Nephron (organoid): ENCODE results near the gene NRP2.
A peak's percentile ranks its signal among the peaks of the same experiment; 100 is the strongest.

Source experiments
- H3K27ac Mint-ChIP-seq, 3 experiments: 2 replicates each; pipeline ENCODE4 v1.8.0; 2020; ENCODE audit warnings: mixed read lengths in 3 of 3, mild to moderate bottlenecking in 2 of 3, moderate library complexity in 1 of 3
- H3K27me3 Mint-ChIP-seq: 2 replicates; pipeline ENCODE4 v1.8.0; 2021; ENCODE audit warnings: low read depth, mild to moderate bottlenecking, moderate library complexity, mixed read lengths
- H3K36me3 Mint-ChIP-seq: 2 replicates; pipeline ENCODE4 v1.8.0; 2020; ENCODE audit warnings: low read depth, mixed read lengths
- H3K4me1 Mint-ChIP-seq: 2 replicates; pipeline ENCODE4 v1.8.0; 2020; ENCODE audit warnings: mixed read lengths
- H3K4me3 Mint-ChIP-seq, 3 experiments: 2 replicates each; pipeline ENCODE4 v1.8.0; 2020; ENCODE audit warnings: mild to moderate bottlenecking in 3 of 3, mixed read lengths in 3 of 3, moderate library complexity in 2 of 3
- H3K9me3 Mint-ChIP-seq: 2 replicates; pipeline ENCODE4 v1.8.0; 2020; ENCODE audit warnings: mixed read lengths
- CTCF ChIP-seq, 3 experiments: fragments of 200-600 bp; sonication (generic); IDR thresholded peaks; one replicate each; pipeline ENCODE4 v1.5.0; 2021; ENCODE audit warnings: antibody characterized with exemption in 3 of 3; ENCODE audit not compliant: unreplicated experiment in 3 of 3

NRP2 gene

GRCh38 chr2:205827809-205828365 is 145.6 kb downstream of the NRP2 start:
- Mint-ChIP-seq H3K27me3 (no peaks in the 10 kb centered on the region), H3K4me1 (peaks cover 39% of the 10 kb centered on the region), H3K36me3 (no peaks in the 10 kb centered on the region), H3K27ac (peak overlapping the region; percentile 73 to 91 (median 87)), H3K9me3 (peaks cover 2% of the 10 kb centered on the region), H3K4me3 (peak overlapping the region; percentile 2 to 30 (median 4))
- TF ChIP-seq CTCF (IDR thresholded peaks at IDR 0.05; ENCODE audit: unreplicated experiment in 3 of 3), result no peak

GRCh38 chr2:205833864-205834263 is 151.6 kb downstream of the NRP2 start:
- Mint-ChIP-seq H3K27me3 (no peaks in the 10 kb centered on the region), H3K36me3 (no peaks in the 10 kb centered on the region), H3K4me1 (peaks cover 60% of the 10 kb centered on the region), H3K4me3 (no peak overlapping the region), H3K9me3 (peaks cover 10% of the 10 kb centered on the region), H3K27ac (peak overlapping the region; percentile 89)
- TF ChIP-seq CTCF (IDR thresholded peaks at IDR 0.05; ENCODE audit: unreplicated experiment in 3 of 3), result no peak

- Mint-ChIP-seq H3K9me3 (peaks cover 13% of the 10 kb centered on the region), H3K36me3 (no peaks in the 10 kb centered on the region), H3K4me3 (peak overlapping the region in 2 of 3 experiments; percentile 1 to 19), H3K27ac (peak overlapping the region; percentile 89), H3K27me3 (no peaks in the 10 kb centered on the region), H3K4me1 (peaks cover 53% of the 10 kb centered on the region)
- no peak for TF ChIP-seq CTCF (IDR thresholded peaks at IDR 0.05; ENCODE audit: unreplicated experiment in 3 of 3)
These were observed 152.5 kb downstream of the NRP2 start for GRCh38 chr2:205834796-205835195.

GRCh38 chr2:205835251-205835791 is 153.0 kb downstream of the NRP2 start:
- H3K4me1 Mint-ChIP-seq, result peaks cover 53% of the 10 kb centered on the region
- H3K27ac Mint-ChIP-seq, result peak overlapping the region; percentile 89
- H3K9me3 Mint-ChIP-seq, result peaks cover 13% of the 10 kb centered on the region

GRCh38 chr2:205835923-205836322 is 153.6 kb downstream of the NRP2 start:
- no peaks in the 10 kb centered on the region for H3K27me3 Mint-ChIP-seq
- H3K4me1 Mint-ChIP-seq, result peaks cover 47% of the 10 kb centered on the region
- H3K9me3 Mint-ChIP-seq, result peaks cover 17% of the 10 kb centered on the region
- H3K36me3 Mint-ChIP-seq, result no peaks in the 10 kb centered on the region
- TF ChIP-seq CTCF (IDR thresholded peaks at IDR 0.05; ENCODE audit: unreplicated experiment in 3 of 3), result no peak
- peak overlapping the region in 1 of 3 experiments; percentile 9 for H3K4me3 Mint-ChIP-seq
- peak overlapping the region; percentile 71 to 89 (median 73) for H3K27ac Mint-ChIP-seq

More at GRCh38 chr2:205835251-205835791, 153.0 kb downstream of the NRP2 start:
- H3K4me3 Mint-ChIP-seq, result peak overlapping the region in 1 of 3 experiments; percentile 7
- no peaks in the 10 kb centered on the region for H3K36me3 Mint-ChIP-seq
- no peak for TF ChIP-seq CTCF (IDR thresholded peaks at IDR 0.05; ENCODE audit: unreplicated experiment in 3 of 3)
- no peaks in the 10 kb centered on the region for H3K27me3 Mint-ChIP-seq
